Keratinocyte (primary cell): ENCODE results near the gene FGGY.

ENCODE experiments used
- CTCF ChIP-seq, 3 experiments: IDR thresholded peaks in 1 of 3; conservative IDR thresholded peaks in 1 of 3; optimal IDR thresholded peaks in 1 of 3; 2 replicates in 2 of 3; 3 replicates in 1 of 3; pipeline versions ENCODE3 to v1.5.1; 2011; ENCODE audit warnings: low read length in 3 of 3, mild to moderate bottlenecking in 3 of 3, moderate library complexity in 2 of 3, control low read depth in 1 of 3, inconsistent platforms in 1 of 3; ENCODE audit not compliant: insufficient read depth in 2 of 3; ENCODE audit errors: extremely low read depth in 1 of 3
- EZH2 ChIP-seq: IDR thresholded peaks from one replicate; pipeline ENCODE4 v1.6.1; 2012; ENCODE audit warnings: inconsistent platforms, mild to moderate bottlenecking, low read length, moderate library complexity

GRCh38 chr1:59593798-59594790 lies 297.2 kb downstream of the FGGY start:
- TF ChIP-seq CTCF (optimal IDR thresholded peaks at IDR 0.05 in 1 of 3, IDR thresholded peaks at IDR 0.05 in 1 of 3, conservative IDR thresholded peaks at IDR 0.05 in 1 of 3; ENCODE audit: extremely low read depth in 1 of 3, insufficient read depth in 2 of 3, low read length in 3 of 3), result no peak
- no peak for TF ChIP-seq EZH2
